CD8-positive, alpha-beta memory T cell (primary cell): ENCODE results near the gene TENM4. TPM values are rescaled to one million over a fixed set of nuclear protein-coding genes. Genes with fewer than 3 reads are reported as not detected.

ENCODE experiments used
- CTCF ChIA-PET: fragments of 350-600 bp; sonication (Branson Sonifier 250); formaldehyde crosslinking; loops from one replicate; lab custom pipeline; 2021; ENCODE audit warnings: antibody characterized with exemption; lab: Charles Lee
- POLR2A ChIA-PET: fragments of 350-600 bp; sonication (Branson Sonifier 250); formaldehyde crosslinking; loops from one replicate; lab custom pipeline; 2021; ENCODE audit warnings: antibody characterized with exemption; lab: Charles Lee
- DNase-seq, 5 donors: peaks; one replicate each; pipeline versions ENCODE4 v3.0.0 to v3.0.0-alpha.2; 2020 to 2022; ENCODE audit warnings: mixed read lengths in 1 of 5
- H3K27ac ChIP-seq: one replicate; pipeline ENCODE4 v1.7.0; 2013; ENCODE audit warnings: low read depth, mild to moderate bottlenecking, low read length, moderate library complexity
- H3K27me3 ChIP-seq: 2 replicates; pipeline ENCODE4 v1.7.0; 2013; ENCODE audit warnings: low read length, mild to moderate bottlenecking; ENCODE audit not compliant: insufficient read depth, poor library complexity, severe bottlenecking
- H3K36me3 ChIP-seq: 2 replicates; pipeline ENCODE4 v1.7.0; 2013; ENCODE audit warnings: mild to moderate bottlenecking, low read length, moderate library complexity; ENCODE audit not compliant: insufficient read depth
- H3K4me1 ChIP-seq: 2 replicates; pipeline ENCODE4 v1.7.0; 2013; ENCODE audit warnings: mild to moderate bottlenecking, low read length, moderate library complexity; ENCODE audit not compliant: insufficient read depth
- H3K4me3 ChIP-seq: 2 replicates; pipeline ENCODE4 v1.7.0; 2013; ENCODE audit warnings: mild to moderate bottlenecking, low read length
- H3K9me3 ChIP-seq: 2 replicates; pipeline ENCODE4 v1.7.0; 2013; ENCODE audit warnings: mild to moderate bottlenecking, low read length
- H3K27ac Mint-ChIP-seq, 8 donors: one replicate each; pipeline ENCODE4 v1.8.0; 2020 to 2021; ENCODE audit warnings: mixed read lengths in 8 of 8, mild to moderate bottlenecking in 6 of 8, inconsistent platforms in 3 of 8, moderate library complexity in 3 of 8
- H3K27me3 Mint-ChIP-seq, 2 donors: one replicate each; pipeline ENCODE4 v1.8.0; 2020 to 2021; ENCODE audit warnings: mixed read lengths in 2 of 2, mild to moderate bottlenecking in 1 of 2, moderate library complexity in 1 of 2
- H3K36me3 Mint-ChIP-seq, 3 donors: one replicate each; pipeline ENCODE4 v1.8.0; 2020 to 2021; ENCODE audit warnings: mixed read lengths in 3 of 3, inconsistent platforms in 1 of 3, mild to moderate bottlenecking in 1 of 3
- H3K4me1 Mint-ChIP-seq, 3 donors: one replicate each; pipeline ENCODE4 v1.8.0; 2020 to 2021; ENCODE audit warnings: mixed read lengths in 3 of 3, inconsistent platforms in 1 of 3, mild to moderate bottlenecking in 1 of 3
- H3K4me3 Mint-ChIP-seq, 7 donors: one replicate each; pipeline ENCODE4 v1.8.0; 2020 to 2021; ENCODE audit warnings: mixed read lengths in 7 of 7, mild to moderate bottlenecking in 6 of 7, moderate library complexity in 4 of 7, inconsistent platforms in 2 of 7
- H3K9me3 Mint-ChIP-seq, 5 donors: one replicate each; pipeline ENCODE4 v1.8.0; 2020 to 2022; ENCODE audit warnings: mixed read lengths in 5 of 5, mild to moderate bottlenecking in 3 of 5, moderate library complexity in 2 of 5, inconsistent platforms in 1 of 5
- polyA plus RNA-seq: library from polyadenylated mRNA; unstranded; fragments of 300-500 nt; fragmentation: Illumina TruSeq; gene quantifications from one replicate; pipeline ENCODE4 v1.2.3, GENCODE V29; 2021
- total RNA-seq, 2 experiments: library from RNA; stranded (reverse); gene quantifications; one replicate each; pipeline ENCODE4 v1.2.3, GENCODE V29; 2021

The TENM4 gene
- total and polyA plus RNA-seq, 3 experiments from 2014 or later, result not detected

- ChIA-PET POLR2A (no interaction called here), CTCF (no interaction called here)
- H3K4me3 Mint-ChIP-seq, result no peak overlapping the region
- no peaks in the 10 kb centered on the region for H3K36me3 Mint-ChIP-seq
- Histone ChIP-seq H3K9me3 (no peaks in the 10 kb centered on the region), H3K4me3 (no peak overlapping the region), H3K27me3 (no peaks in the 10 kb centered on the region), H3K36me3 (no peaks in the 10 kb centered on the region), H3K4me1 (no peaks in the 10 kb centered on the region), H3K27ac (no peak overlapping the region)
- H3K27ac Mint-ChIP-seq, result no peak overlapping the region
- DNase-seq, result no peak
- H3K9me3 Mint-ChIP-seq, result peaks cover 0 to 2% (median 0%) of the 10 kb centered on the region in 5 donors
- H3K27me3 Mint-ChIP-seq, result peaks cover 0 to 1% of the 10 kb centered on the region in 2 donors
- H3K4me1 Mint-ChIP-seq, result no peaks in the 10 kb centered on the region
These were observed 289.4 kb downstream of the TENM4 start for GRCh38 chr11:79151396-79151795.

- no peaks in the 10 kb centered on the region for H3K36me3 Mint-ChIP-seq
- DNase-seq, result no peak
- CTCF ChIA-PET, result no interaction called here
These were observed 289.9 kb downstream of the TENM4 start for GRCh38 chr11:79150966-79151365.

GRCh38 chr11:79150320-79150719 lies 290.5 kb downstream of the TENM4 start:
- H3K27ac ChIP-seq, result no peak overlapping the region
- no peaks in the 10 kb centered on the region for H3K4me1 ChIP-seq
- H3K27ac Mint-ChIP-seq, result no peak overlapping the region
- no peaks in the 10 kb centered on the region for H3K27me3 ChIP-seq
- peaks cover 0 to 2% (median 0%) of the 10 kb centered on the region in 5 donors for H3K9me3 Mint-ChIP-seq
- no peaks in the 10 kb centered on the region for H3K4me1 Mint-ChIP-seq
- ChIA-PET POLR2A (no interaction called here), CTCF (no interaction called here)
- H3K36me3 Mint-ChIP-seq, result no peaks in the 10 kb centered on the region
- no peaks in the 10 kb centered on the region for H3K36me3 ChIP-seq
- no peaks in the 10 kb centered on the region for H3K9me3 ChIP-seq
- no peak overlapping the region for H3K4me3 ChIP-seq
- no peak for DNase-seq
- no peak overlapping the region for H3K4me3 Mint-ChIP-seq
- H3K27me3 Mint-ChIP-seq, result peaks cover 0 to 1% of the 10 kb centered on the region in 2 donors

More at GRCh38 chr11:79150966-79151365, 289.9 kb downstream of the TENM4 start:
- no peaks in the 10 kb centered on the region for H3K4me1 ChIP-seq
- Mint-ChIP-seq H3K27me3 (peaks cover 0 to 1% of the 10 kb centered on the region in 2 donors), H3K27ac (no peak overlapping the region), H3K4me3 (no peak overlapping the region), H3K9me3 (peaks cover 0 to 2% (median 0%) of the 10 kb centered on the region in 5 donors), H3K4me1 (no peaks in the 10 kb centered on the region)
- no peaks in the 10 kb centered on the region for H3K9me3 ChIP-seq
- no peak overlapping the region for H3K4me3 ChIP-seq
- H3K27ac ChIP-seq, result no peak overlapping the region
- H3K36me3 ChIP-seq, result no peaks in the 10 kb centered on the region
- POLR2A ChIA-PET, result no interaction called here
- H3K27me3 ChIP-seq, result no peaks in the 10 kb centered on the region

- DNase-seq, result no peak
- H3K4me3 Mint-ChIP-seq, result no peak overlapping the region
- CTCF ChIA-PET, result no interaction called here
These were observed 293.1 kb downstream of the TENM4 start for GRCh38 chr11:79147731-79148130.

GRCh38 chr11:79147011-79147410 lies 293.8 kb downstream of the TENM4 start:
- DNase-seq, result no peak
- Mint-ChIP-seq H3K4me1 (no peaks in the 10 kb centered on the region), H3K27ac (no peak overlapping the region), H3K4me3 (no peak overlapping the region), H3K9me3 (peaks cover 0 to 11% (median 5%) of the 10 kb centered on the region in 5 donors), H3K36me3 (no peaks in the 10 kb centered on the region), H3K27me3 (peaks cover 0 to 2% of the 10 kb centered on the region in 2 donors)
- Histone ChIP-seq H3K9me3 (no peaks in the 10 kb centered on the region), H3K36me3 (no peaks in the 10 kb centered on the region), H3K4me3 (no peak overlapping the region), H3K27ac (no peak overlapping the region), H3K27me3 (no peaks in the 10 kb centered on the region), H3K4me1 (no peaks in the 10 kb centered on the region)
- ChIA-PET POLR2A (no interaction called here), CTCF (no interaction called here)

More at GRCh38 chr11:79147731-79148130, 293.1 kb downstream of the TENM4 start:
- Histone ChIP-seq H3K27ac (no peak overlapping the region), H3K36me3 (no peaks in the 10 kb centered on the region), H3K27me3 (no peaks in the 10 kb centered on the region), H3K9me3 (no peaks in the 10 kb centered on the region), H3K4me1 (no peaks in the 10 kb centered on the region), H3K4me3 (no peak overlapping the region)
- H3K27ac Mint-ChIP-seq, result no peak overlapping the region
- H3K4me1 Mint-ChIP-seq, result no peaks in the 10 kb centered on the region
- peaks cover 0 to 4% (median 0%) of the 10 kb centered on the region in 5 donors for H3K9me3 Mint-ChIP-seq
- POLR2A ChIA-PET, result no interaction called here
- H3K27me3 Mint-ChIP-seq, result peaks cover 0 to 2% of the 10 kb centered on the region in 2 donors
- H3K36me3 Mint-ChIP-seq, result no peaks in the 10 kb centered on the region

GRCh38 chr11:79139900-79140299 lies 300.9 kb downstream of the TENM4 start:
- Mint-ChIP-seq H3K4me1 (no peaks in the 10 kb centered on the region), H3K36me3 (no peaks in the 10 kb centered on the region), H3K27ac (no peak overlapping the region), H3K27me3 (peaks cover 3 to 4% of the 10 kb centered on the region in 2 donors), H3K9me3 (peaks cover 4 to 11% (median 5%) of the 10 kb centered on the region in 5 donors), H3K4me3 (no peak overlapping the region)
- Histone ChIP-seq H3K4me3 (no peak overlapping the region), H3K27me3 (no peaks in the 10 kb centered on the region), H3K36me3 (no peaks in the 10 kb centered on the region), H3K27ac (no peak overlapping the region), H3K4me1 (no peaks in the 10 kb centered on the region), H3K9me3 (no peaks in the 10 kb centered on the region)
- no peak for DNase-seq
- ChIA-PET POLR2A (no interaction called here), CTCF (no interaction called here)

- peaks cover 3 to 22% (median 12%) of the 10 kb centered on the region in 5 donors for H3K9me3 Mint-ChIP-seq
- POLR2A ChIA-PET, result no interaction called here
These were observed 311.1 kb downstream of the TENM4 start for GRCh38 chr11:79129702-79130101.

GRCh38 chr11:79128291-79128690 lies 312.5 kb downstream of the TENM4 start:
- POLR2A ChIA-PET, result no interaction called here
- CTCF ChIA-PET, result no interaction called here
- H3K27me3 ChIP-seq, result no peaks in the 10 kb centered on the region

More at GRCh38 chr11:79129702-79130101, 311.1 kb downstream of the TENM4 start:
- Mint-ChIP-seq H3K4me3 (no peak overlapping the region), H3K27ac (no peak overlapping the region), H3K27me3 (peaks cover 1 to 9% of the 10 kb centered on the region in 2 donors), H3K36me3 (no peaks in the 10 kb centered on the region), H3K4me1 (no peaks in the 10 kb centered on the region)
- CTCF ChIA-PET, result no interaction called here
- Histone ChIP-seq H3K27me3 (no peaks in the 10 kb centered on the region), H3K4me1 (no peaks in the 10 kb centered on the region), H3K4me3 (no peak overlapping the region), H3K9me3 (no peaks in the 10 kb centered on the region), H3K36me3 (no peaks in the 10 kb centered on the region), H3K27ac (no peak overlapping the region)
- DNase-seq, result no peak

More at GRCh38 chr11:79128291-79128690, 312.5 kb downstream of the TENM4 start:
- Mint-ChIP-seq H3K4me1 (no peaks in the 10 kb centered on the region), H3K27me3 (peaks cover 1 to 9% of the 10 kb centered on the region in 2 donors), H3K36me3 (no peaks in the 10 kb centered on the region), H3K4me3 (no peak overlapping the region), H3K27ac (no peak overlapping the region), H3K9me3 (peaks cover 3 to 22% (median 12%) of the 10 kb centered on the region in 5 donors)
- Histone ChIP-seq H3K4me1 (no peaks in the 10 kb centered on the region), H3K9me3 (no peaks in the 10 kb centered on the region), H3K27ac (no peak overlapping the region), H3K4me3 (no peak overlapping the region), H3K36me3 (no peaks in the 10 kb centered on the region)
- DNase-seq, result no peak
